M059J (cell line): ENCODE measurements around the gene MORN1. TPM values are rescaled to one million over a fixed set of nuclear protein-coding genes. Genes with fewer than 3 reads are reported as not detected.

Experiments used
- DNase-seq: peaks from one replicate; pipeline ENCODE4 v3.0.0-alpha.2; 2012; ENCODE audit warnings: low read depth
- total RNA-seq: library from RNA; depleted of rRNA; stranded (reverse); fragments of >200 nt; shearing (Covaris generic); gene quantifications from 2 replicates; pipeline ENCODE4 v1.2.3, GENCODE V29; 2014

Gene MORN1
- total RNA-seq, 1 experiment from 2014 or later: 11.0 TPM

GRCh38 chr1:2419416-2419815, 28.1 kb upstream of the MORN1 start:
- DNase-seq: no peak

- DNase-seq: no peak
Observed at GRCh38 chr1:2418791-2419320, 27.5 kb upstream of the MORN1 start.

- no peak for DNase-seq
Observed at GRCh38 chr1:2417833-2418225, 26.5 kb upstream of the MORN1 start.

GRCh38 chr1:2417083-2417832, 25.9 kb upstream of the MORN1 start:
- no peak for DNase-seq

GRCh38 chr1:2416403-2416802, 25.0 kb upstream of the MORN1 start:
- no peak for DNase-seq

- no peak for DNase-seq
Observed at GRCh38 chr1:2415801-2416208, 24.5 kb upstream of the MORN1 start.

GRCh38 chr1:2415337-2415736, 24.0 kb upstream of the MORN1 start:
- no peak for DNase-seq

GRCh38 chr1:2414297-2414958, 23.1 kb upstream of the MORN1 start:
- DNase-seq: peak; percentile 50

- no peak for DNase-seq
Observed at GRCh38 chr1:2413495-2414296, 22.3 kb upstream of the MORN1 start.

- peak; percentile 54 for DNase-seq
Observed at GRCh38 chr1:2412773-2413494, 21.6 kb upstream of the MORN1 start.

- DNase-seq: peak; percentile 92
Observed at GRCh38 chr1:2412395-2412772, 21.0 kb upstream of the MORN1 start, which contains the start of gene PEX10. PEX10 (minus strand) TSS chr1:2412564; CDS start chr1:2412502, 62 bp downstream.

GRCh38 chr1:2411801-2412394, 20.5 kb upstream of the MORN1 start:
- DNase-seq: peak; percentile 40

GRCh38 chr1:2409745-2410144, 18.4 kb upstream of the MORN1 start:
- no peak for DNase-seq

- no peak for DNase-seq
Observed at GRCh38 chr1:2408859-2409276, 17.5 kb upstream of the MORN1 start.

- DNase-seq: no peak
Observed at GRCh38 chr1:2408456-2408855, 17.1 kb upstream of the MORN1 start.

GRCh38 chr1:2407991-2408275, 16.6 kb upstream of the MORN1 start:
- DNase-seq: no peak

GRCh38 chr1:2407166-2407990, 16.0 kb upstream of the MORN1 start:
- DNase-seq: no peak

- DNase-seq: no peak
Observed at GRCh38 chr1:2406451-2407041, 15.2 kb upstream of the MORN1 start.

GRCh38 chr1:2405588-2406295, 14.4 kb upstream of the MORN1 start:
- no peak for DNase-seq
